Activated CD4-positive, alpha-beta memory T cell treated with anti-CD3 and anti-CD28 coated beads, Interleukin-2, amount 10 ng/mL, durations not matched to agents 7 days and 5 days (primary cell): ENCODE measurements around the gene PKHD1. TPM values are rescaled to one million over a fixed set of nuclear protein-coding genes. Genes with fewer than 3 reads are reported as not detected.

Experiments
- CTCF ChIA-PET: fragments of 350-600 bp; sonication (Branson Sonifier 250); formaldehyde crosslinking; loops from one replicate; lab custom pipeline; 2021; ENCODE audit warnings: antibody characterized with exemption, inconsistent platforms; lab: Charles Lee
- POLR2A ChIA-PET: fragments of 350-600 bp; sonication (Branson Sonifier 250); formaldehyde crosslinking; loops from one replicate; lab custom pipeline; 2021; ENCODE audit warnings: antibody characterized with exemption; lab: Charles Lee
- DNase-seq: peaks from one replicate; pipeline ENCODE4 v3.0.0-alpha.2; 2020
- H3K27ac Mint-ChIP-seq: one replicate; pipeline ENCODE4 v1.8.0; 2021; ENCODE audit warnings: mild to moderate bottlenecking, mixed read lengths
- H3K27me3 Mint-ChIP-seq: one replicate; pipeline ENCODE4 v1.8.0; 2021; ENCODE audit warnings: mixed read lengths
- H3K36me3 Mint-ChIP-seq: one replicate; pipeline ENCODE4 v1.8.0; 2021; ENCODE audit warnings: low read depth, mixed read lengths
- H3K4me1 Mint-ChIP-seq: one replicate; pipeline ENCODE4 v1.8.0; 2021; ENCODE audit warnings: mixed read lengths
- H3K4me3 Mint-ChIP-seq: one replicate; pipeline ENCODE4 v1.8.0; 2021; ENCODE audit warnings: mild to moderate bottlenecking, mixed read lengths
- H3K9me3 Mint-ChIP-seq: one replicate; pipeline ENCODE4 v1.8.0; 2021; ENCODE audit warnings: mixed read lengths
- total RNA-seq, 2 experiments: library from RNA; stranded (reverse); gene quantifications; one replicate each; pipeline ENCODE4 v1.2.3, GENCODE V29; 2021

Gene PKHD1
- total RNA-seq, 2 experiments from 2014 or later = not detected

DNA sequence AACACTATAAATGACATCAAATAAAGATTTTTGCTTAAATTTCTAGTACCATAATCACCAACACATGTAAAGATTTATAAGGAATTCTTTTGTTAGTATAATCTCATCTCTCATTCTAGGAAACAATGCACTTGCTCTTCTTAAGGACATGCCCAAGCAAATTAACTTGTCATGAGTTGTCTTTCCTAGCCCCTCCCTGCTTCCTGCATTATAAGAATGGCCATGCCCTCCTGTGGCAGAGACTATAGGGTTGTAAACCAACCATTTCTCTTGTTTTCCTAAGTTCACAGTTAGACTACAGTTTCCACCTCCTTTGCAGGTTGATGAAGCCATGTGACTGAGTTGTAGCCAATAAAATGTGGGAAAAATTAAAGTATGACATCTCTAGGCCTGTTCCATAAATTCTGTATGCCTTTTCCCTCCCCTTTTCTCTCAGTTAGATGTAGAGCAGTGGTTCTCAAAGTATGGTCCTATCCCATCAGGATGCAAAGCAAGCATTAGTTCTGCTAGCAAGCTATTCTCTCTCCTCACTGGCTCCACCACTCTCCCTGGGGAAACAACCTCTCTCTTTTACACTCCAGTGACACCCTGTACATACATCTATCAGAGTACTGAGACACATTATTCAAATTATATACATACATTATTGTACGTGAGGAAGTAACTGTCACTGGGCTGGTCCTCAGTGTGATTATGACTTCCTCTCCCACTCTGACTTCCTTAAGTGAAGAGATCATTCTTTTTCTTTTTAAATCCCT lies 295.0 kb downstream of the PKHD1 start:
- no peak overlapping the region for H3K27ac Mint-ChIP-seq
- H3K4me3 Mint-ChIP-seq = no peak overlapping the region
- peaks cover 6% of the 10 kb centered on the region for H3K9me3 Mint-ChIP-seq
- H3K27me3 Mint-ChIP-seq = no peaks in the 10 kb centered on the region
- no peaks in the 10 kb centered on the region for H3K36me3 Mint-ChIP-seq
- CTCF ChIA-PET = no interaction called here
- H3K4me1 Mint-ChIP-seq = no peaks in the 10 kb centered on the region
- POLR2A ChIA-PET = no interaction called here
- no peak for DNase-seq

DNA sequence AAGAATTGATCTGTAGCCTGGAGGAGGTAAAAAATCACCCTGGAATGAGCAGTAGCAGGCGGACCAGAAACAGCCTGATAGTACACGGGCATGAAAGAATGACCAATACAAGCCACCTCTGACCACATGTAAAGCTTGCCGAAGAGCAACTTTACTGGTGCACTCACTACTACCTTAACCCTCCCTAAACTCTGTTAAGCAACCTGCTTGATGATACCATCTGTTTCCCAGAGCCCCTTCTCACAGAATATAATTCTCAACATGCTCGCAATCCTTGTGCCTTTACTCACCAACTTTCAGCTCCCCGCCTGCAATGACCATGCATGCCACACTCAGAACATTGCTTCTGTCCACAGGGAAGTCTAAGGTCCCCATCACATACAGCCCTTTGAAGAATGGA lies 296.5 kb downstream of the PKHD1 start:
- no peak overlapping the region for H3K4me3 Mint-ChIP-seq
- peaks cover 6% of the 10 kb centered on the region for H3K9me3 Mint-ChIP-seq
- POLR2A ChIA-PET = no interaction called here
- no peak overlapping the region for H3K27ac Mint-ChIP-seq
- H3K27me3 Mint-ChIP-seq = no peaks in the 10 kb centered on the region
- H3K4me1 Mint-ChIP-seq = no peaks in the 10 kb centered on the region
- CTCF ChIA-PET = no interaction called here
- DNase-seq = no peak
- H3K36me3 Mint-ChIP-seq = no peaks in the 10 kb centered on the region

DNA sequence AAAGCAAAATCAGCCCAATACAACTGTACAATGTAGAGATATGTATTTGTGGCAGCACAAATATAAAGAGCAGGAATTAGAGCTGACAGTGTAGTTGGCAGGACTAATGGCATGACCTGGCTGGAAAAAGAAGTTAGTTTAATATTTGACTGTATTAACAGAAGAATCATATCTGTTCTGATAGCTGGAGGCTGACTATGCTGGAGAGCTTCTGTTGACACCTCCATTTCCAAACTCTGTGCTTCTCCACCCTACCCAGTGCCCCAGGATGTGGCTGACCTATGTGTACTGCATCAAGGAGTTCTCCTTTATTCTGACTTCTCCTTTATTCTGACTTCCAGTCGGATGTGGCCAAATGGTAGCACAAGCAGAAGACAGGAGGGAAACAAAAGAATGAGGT lies 299.3 kb downstream of the PKHD1 start:
- Mint-ChIP-seq H3K4me3 (no peak overlapping the region), H3K27me3 (no peaks in the 10 kb centered on the region), H3K9me3 (no peaks in the 10 kb centered on the region), H3K4me1 (no peaks in the 10 kb centered on the region), H3K27ac (no peak overlapping the region), H3K36me3 (no peaks in the 10 kb centered on the region)
- no peak for DNase-seq
- POLR2A ChIA-PET = no interaction called here
- CTCF ChIA-PET = no interaction called here

DNA sequence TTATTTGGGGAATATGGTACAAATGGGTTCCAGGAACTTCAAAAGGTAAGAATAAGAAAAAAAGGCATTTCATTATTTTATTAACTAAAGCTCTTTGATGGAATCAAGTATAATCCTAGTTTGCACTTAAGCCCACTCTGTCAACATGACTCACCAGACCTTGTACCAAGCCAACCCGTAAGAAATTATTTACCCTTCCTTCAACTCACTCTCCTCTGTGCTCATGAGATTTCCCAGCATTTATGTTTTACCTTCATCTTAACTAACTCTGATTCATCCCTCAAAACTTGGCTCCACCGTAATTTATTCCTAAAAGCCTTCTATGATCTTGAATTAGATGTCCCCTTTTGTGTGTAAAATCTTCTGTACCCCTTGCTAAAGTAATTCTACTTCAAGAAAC lies 308.7 kb downstream of the PKHD1 start:
- Mint-ChIP-seq H3K27me3 (no peaks in the 10 kb centered on the region), H3K9me3 (no peaks in the 10 kb centered on the region), H3K36me3 (no peaks in the 10 kb centered on the region), H3K4me1 (no peaks in the 10 kb centered on the region), H3K4me3 (no peak overlapping the region), H3K27ac (no peak overlapping the region)
- POLR2A ChIA-PET = no interaction called here
- no peak for DNase-seq
- CTCF ChIA-PET = no interaction called here

DNA sequence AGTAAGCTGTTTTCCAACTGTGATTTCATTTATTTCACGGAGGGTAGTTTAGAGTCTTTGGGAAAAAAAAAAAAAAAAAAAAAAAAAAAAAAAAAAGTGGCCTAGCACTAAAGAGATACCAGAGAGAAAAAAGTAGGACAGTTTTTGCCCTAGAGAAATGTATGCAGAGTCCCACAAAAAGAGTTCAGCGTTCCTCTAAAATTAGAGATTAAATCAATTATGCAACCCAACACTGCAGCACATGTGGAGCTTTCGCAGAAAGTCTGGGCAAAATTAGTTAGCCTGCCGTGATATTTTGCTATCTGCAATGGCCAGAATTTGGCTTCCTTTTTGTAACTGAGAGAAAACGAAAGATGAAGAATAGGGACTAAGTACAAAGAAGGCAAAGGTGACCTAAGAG lies 309.8 kb downstream of the PKHD1 start:
- no peak overlapping the region for H3K4me3 Mint-ChIP-seq
- no peaks in the 10 kb centered on the region for H3K27me3 Mint-ChIP-seq
- H3K4me1 Mint-ChIP-seq = no peaks in the 10 kb centered on the region
- H3K27ac Mint-ChIP-seq = no peak overlapping the region
- CTCF ChIA-PET = no interaction called here
- no peaks in the 10 kb centered on the region for H3K36me3 Mint-ChIP-seq
- no peaks in the 10 kb centered on the region for H3K9me3 Mint-ChIP-seq
- POLR2A ChIA-PET = interaction anchor here (0.6 kb wide), 1 partner anchor 223 kb away, joined by 3 read pairs; no protein-coding TSS in a partner anchor
- DNase-seq = no peak

DNA sequence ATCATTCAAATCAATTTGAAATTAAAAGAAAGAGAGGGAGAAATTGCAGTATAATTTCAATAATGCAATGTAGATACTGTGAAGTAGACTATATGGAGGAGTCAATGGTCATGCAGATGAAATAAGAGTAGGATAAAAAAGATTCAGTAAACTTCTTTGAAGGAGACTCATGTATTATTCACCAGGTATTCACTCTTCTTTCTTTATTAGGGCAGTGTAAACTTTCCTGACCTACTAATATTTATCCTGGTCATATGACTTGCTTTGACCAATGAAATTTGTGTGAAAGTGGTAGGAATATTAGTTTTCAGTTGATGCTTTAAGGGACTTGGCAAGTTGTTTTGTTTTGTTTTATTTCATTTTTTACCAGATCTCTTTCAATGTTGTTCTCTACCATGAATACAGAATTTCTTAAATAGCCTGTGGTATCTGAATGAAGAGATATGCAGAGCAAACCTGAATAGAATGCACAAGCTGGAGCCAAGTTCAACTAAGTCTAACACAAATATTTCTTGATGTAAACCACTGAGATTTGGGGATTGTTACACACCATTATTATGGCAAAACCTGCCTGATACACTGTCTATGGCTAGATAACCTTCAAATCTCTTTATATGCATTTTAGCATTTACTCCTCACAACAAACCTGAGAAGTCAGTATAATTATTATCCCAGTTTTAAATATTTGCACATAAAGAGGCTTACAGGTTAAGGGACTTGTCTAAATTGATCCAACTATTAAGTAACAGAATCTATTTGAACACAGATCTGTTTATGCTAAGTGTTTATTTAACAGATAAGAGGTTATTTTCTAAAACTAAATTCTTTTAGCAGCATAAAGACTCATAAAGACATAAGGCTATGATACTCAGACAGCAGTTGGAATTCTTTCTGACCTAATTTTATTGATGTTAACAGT lies 311.2 kb downstream of the PKHD1 start:
- no peaks in the 10 kb centered on the region for H3K9me3 Mint-ChIP-seq
- H3K4me3 Mint-ChIP-seq = no peak overlapping the region
- no peaks in the 10 kb centered on the region for H3K27me3 Mint-ChIP-seq
- ChIA-PET POLR2A (no interaction called here), CTCF (no interaction called here)
- no peaks in the 10 kb centered on the region for H3K36me3 Mint-ChIP-seq
- no peak for DNase-seq
- no peak overlapping the region for H3K27ac Mint-ChIP-seq
- H3K4me1 Mint-ChIP-seq = no peaks in the 10 kb centered on the region

DNA sequence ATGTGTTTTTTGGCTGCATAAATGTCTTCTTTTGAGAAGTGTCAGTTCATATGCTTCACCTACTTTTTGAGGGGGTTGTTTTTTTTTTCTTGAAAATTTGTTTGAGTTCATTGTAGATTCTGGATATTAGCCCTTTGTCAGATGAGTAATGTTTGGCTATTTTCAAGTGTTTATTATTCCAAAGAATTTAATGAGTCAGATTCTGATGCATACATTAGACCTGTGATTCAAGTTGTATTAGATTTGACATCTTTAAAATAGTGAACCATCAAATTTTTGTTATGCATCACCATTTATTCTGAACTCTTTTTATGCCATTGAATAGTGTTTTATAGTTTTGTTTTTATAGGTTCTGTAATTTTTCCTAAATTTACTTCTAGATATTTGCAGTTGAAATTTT lies 319.3 kb downstream of the PKHD1 start:
- peaks cover 7% of the 10 kb centered on the region for H3K9me3 Mint-ChIP-seq
- CTCF ChIA-PET = no interaction called here
- no peak for DNase-seq
- POLR2A ChIA-PET = no interaction called here
- no peaks in the 10 kb centered on the region for H3K4me1 Mint-ChIP-seq
- H3K27me3 Mint-ChIP-seq = no peaks in the 10 kb centered on the region
- H3K36me3 Mint-ChIP-seq = no peaks in the 10 kb centered on the region
- H3K27ac Mint-ChIP-seq = no peak overlapping the region
- no peak overlapping the region for H3K4me3 Mint-ChIP-seq

DNA sequence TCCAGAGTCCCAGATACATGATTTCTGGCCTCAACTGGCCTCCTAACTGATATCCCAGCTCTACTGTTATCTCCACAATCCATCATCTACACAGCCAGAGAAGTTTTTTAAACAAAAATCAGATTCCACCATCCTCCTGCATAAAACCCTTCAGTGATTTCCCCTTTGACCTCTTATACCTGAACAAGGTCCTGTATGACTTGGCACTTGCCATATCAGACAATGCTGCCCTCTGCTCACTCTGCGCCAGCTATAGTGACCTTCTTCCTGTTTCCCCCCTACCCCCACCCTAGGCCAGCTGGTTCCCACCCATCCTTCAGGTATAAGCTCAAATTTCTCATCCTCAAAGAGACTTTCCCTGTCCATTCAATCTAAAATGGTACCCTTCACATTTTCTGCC lies 322.2 kb downstream of the PKHD1 start:
- CTCF ChIA-PET = no interaction called here
- no peak overlapping the region for H3K4me3 Mint-ChIP-seq

DNA sequence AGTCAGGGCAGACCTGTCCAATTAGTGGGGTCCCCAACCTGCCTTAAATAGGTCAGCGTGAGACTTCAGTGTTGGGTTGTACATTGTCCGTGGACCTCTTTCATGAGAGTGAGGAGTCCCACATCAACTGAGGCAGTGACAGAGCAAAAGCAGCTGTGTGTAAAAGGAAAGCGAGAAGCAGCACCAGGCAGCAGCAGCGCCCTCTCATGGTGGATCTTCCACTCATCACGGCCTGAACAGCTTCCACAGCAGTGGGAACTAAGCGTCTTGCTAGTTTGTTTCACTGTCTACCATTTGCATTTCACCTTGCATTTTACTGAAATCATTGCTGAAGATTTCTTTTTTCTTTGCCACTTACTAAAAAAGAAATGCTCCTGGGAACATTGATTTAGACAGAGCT lies 333.8 kb downstream of the PKHD1 start:
- no peak overlapping the region for H3K27ac Mint-ChIP-seq
- no peaks in the 10 kb centered on the region for H3K9me3 Mint-ChIP-seq
- CTCF ChIA-PET = no interaction called here
- no peaks in the 10 kb centered on the region for H3K36me3 Mint-ChIP-seq
- H3K4me3 Mint-ChIP-seq = no peak overlapping the region
- POLR2A ChIA-PET = no interaction called here
- no peaks in the 10 kb centered on the region for H3K27me3 Mint-ChIP-seq
- no peak for DNase-seq
- H3K4me1 Mint-ChIP-seq = no peaks in the 10 kb centered on the region

More for the DNA sequence above, 322.2 kb downstream of the PKHD1 start:
- POLR2A ChIA-PET = no interaction called here
- Mint-ChIP-seq H3K9me3 (peaks cover 7% of the 10 kb centered on the region), H3K27ac (no peak overlapping the region), H3K27me3 (no peaks in the 10 kb centered on the region), H3K36me3 (no peaks in the 10 kb centered on the region), H3K4me1 (no peaks in the 10 kb centered on the region)
- no peak for DNase-seq

DNA sequence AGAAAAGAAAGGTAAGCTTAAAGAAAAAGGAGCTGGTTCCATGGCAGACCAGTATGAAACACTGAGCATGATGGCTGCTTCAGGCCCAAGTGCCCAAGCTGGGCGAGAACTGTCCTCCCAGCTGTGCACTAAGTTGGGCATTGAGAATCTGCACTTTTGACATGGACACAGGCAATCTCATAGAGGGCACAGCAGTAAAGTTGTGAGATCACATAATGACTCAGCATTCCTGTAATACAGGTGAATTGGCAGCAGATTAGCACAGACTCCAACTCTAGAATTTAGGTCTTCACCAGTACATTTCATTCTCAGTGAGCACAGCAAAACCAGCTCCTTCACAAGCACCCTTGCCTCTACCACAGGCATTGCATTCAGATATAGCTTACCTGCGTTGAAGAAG lies 343.4 kb downstream of the PKHD1 start:
- Mint-ChIP-seq H3K27me3 (no peaks in the 10 kb centered on the region), H3K36me3 (no peaks in the 10 kb centered on the region)

DNA sequence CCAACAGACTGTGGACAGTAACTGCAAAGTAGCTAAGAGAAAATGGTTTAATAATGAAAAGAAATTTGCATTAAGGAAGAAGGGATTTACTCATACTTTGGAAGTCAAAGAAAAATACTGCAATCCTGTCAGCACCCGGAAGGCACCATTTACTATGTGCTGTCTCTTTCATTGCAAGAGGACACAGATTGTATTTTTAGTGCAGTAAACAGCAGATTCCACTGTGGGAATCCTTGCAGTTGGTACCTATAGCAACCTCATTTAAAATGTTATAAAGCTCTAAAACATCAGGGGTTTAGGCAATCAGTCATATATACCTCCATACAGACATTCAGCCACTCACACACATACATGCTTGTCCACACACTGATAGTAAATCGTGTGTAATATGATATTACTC lies 346.8 kb downstream of the PKHD1 start:
- no peaks in the 10 kb centered on the region for H3K9me3 Mint-ChIP-seq
- no peaks in the 10 kb centered on the region for H3K27me3 Mint-ChIP-seq
- H3K4me3 Mint-ChIP-seq = no peak overlapping the region
- no peaks in the 10 kb centered on the region for H3K36me3 Mint-ChIP-seq
- no peak for DNase-seq
- no peaks in the 10 kb centered on the region for H3K4me1 Mint-ChIP-seq
- H3K27ac Mint-ChIP-seq = no peak overlapping the region
- ChIA-PET POLR2A (no interaction called here), CTCF (no interaction called here)

More for the DNA sequence above, 343.4 kb downstream of the PKHD1 start:
- ChIA-PET POLR2A (no interaction called here), CTCF (no interaction called here)
- Mint-ChIP-seq H3K4me1 (no peaks in the 10 kb centered on the region), H3K27ac (no peak overlapping the region), H3K4me3 (no peak overlapping the region), H3K9me3 (no peaks in the 10 kb centered on the region)
- DNase-seq = no peak

DNA sequence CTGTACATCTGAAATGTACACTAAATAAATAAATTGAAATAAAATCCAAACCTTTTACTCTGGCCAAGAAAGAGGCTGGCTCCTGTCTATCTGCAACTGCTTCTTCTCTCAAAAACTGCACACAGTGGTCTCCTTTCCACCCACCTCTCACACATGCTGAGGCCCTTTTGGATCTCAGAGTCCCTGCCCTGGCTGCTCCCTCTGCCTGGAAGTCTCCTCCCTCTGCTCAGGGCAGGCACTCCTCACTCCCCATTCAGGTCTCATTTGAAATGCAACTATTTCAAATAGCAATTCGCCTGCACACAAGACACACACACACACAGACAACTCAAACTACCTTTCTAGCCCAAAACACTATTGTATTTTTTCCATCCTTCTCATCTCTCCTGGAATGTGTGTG lies 348.8 kb downstream of the PKHD1 start:
- Mint-ChIP-seq H3K27ac (no peak overlapping the region), H3K36me3 (no peaks in the 10 kb centered on the region), H3K4me3 (no peak overlapping the region), H3K9me3 (no peaks in the 10 kb centered on the region), H3K27me3 (no peaks in the 10 kb centered on the region), H3K4me1 (no peaks in the 10 kb centered on the region)
- ChIA-PET POLR2A (no interaction called here), CTCF (no interaction called here)
- DNase-seq = no peak

DNA sequence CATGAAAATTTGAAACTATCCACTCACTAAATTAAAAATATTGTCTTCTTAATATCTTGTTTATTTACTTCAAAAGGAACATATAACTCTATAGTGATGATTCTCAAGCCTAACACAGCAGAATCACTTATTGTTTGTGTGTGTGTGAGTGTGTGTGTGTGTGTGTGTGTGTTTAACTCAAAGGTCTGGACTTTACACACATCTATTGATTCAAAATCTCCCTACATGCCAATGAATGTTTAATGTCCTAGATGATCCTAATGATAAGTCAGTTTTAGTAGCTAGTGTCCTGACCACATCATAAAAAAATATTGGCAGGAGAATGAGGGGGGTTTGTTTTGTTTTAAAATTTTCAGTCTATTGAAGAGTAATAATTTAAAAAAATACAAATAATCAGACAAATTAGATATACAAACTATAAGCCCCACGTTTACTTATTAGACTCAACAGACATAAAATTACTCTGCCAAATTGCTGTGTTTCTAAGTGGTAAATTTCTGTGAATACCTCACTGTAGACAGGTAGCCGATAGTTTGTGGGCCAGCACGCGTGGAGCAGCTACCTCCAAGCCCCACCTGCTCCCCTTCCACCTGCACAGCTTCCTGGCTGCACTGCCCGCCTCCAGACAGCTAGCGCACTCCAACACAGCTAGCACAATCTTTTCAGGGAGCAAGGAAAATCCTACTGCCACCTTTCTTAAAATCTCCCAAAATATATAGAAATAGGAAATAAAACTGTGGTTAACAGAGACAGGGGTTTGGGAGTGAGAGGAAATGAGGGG lies 349.6 kb downstream of the PKHD1 start:
- H3K9me3 Mint-ChIP-seq = no peaks in the 10 kb centered on the region
- no peaks in the 10 kb centered on the region for H3K27me3 Mint-ChIP-seq
- ChIA-PET CTCF (no interaction called here), POLR2A (no interaction called here)
- no peaks in the 10 kb centered on the region for H3K4me1 Mint-ChIP-seq
- DNase-seq = no peak
- H3K27ac Mint-ChIP-seq = no peak overlapping the region
- H3K4me3 Mint-ChIP-seq = no peak overlapping the region
- no peaks in the 10 kb centered on the region for H3K36me3 Mint-ChIP-seq
